Endodermal cell (in vitro differentiated cells): ENCODE results near the gene NOS1AP. TPM values are rescaled to one million over a fixed set of nuclear protein-coding genes. Genes with fewer than 3 reads are reported as not detected.
A peak's percentile ranks its signal among the peaks of the same experiment; 100 is the strongest.

ENCODE experiments used
- DNase-seq: peaks from one replicate; pipeline ENCODE4 v3.0.0-alpha.2; 2017
- H3K27ac ChIP-seq: 2 replicates; pipeline ENCODE4 v1.5.1; 2013; ENCODE audit warnings: mild to moderate bottlenecking, low read depth, low read length, moderate library complexity
- H3K27me3 ChIP-seq: 2 replicates; pipeline ENCODE4 v1.6.1; 2013; ENCODE audit warnings: mild to moderate bottlenecking, low read length, moderate library complexity; ENCODE audit not compliant: insufficient read depth, control insufficient read depth, poor library complexity, severe bottlenecking
- H3K36me3 ChIP-seq: 2 replicates; pipeline ENCODE4 v1.7.0; 2013; ENCODE audit warnings: mild to moderate bottlenecking, low read length, moderate library complexity; ENCODE audit not compliant: control insufficient read depth, insufficient read depth
- H3K4me1 ChIP-seq: one replicate; pipeline ENCODE4 v1.7.0; 2013; ENCODE audit warnings: low read length; ENCODE audit not compliant: control insufficient read depth, insufficient read depth
- H3K4me3 ChIP-seq: 2 replicates; pipeline ENCODE4 v1.5.1; 2013; ENCODE audit warnings: mild to moderate bottlenecking, low read length, moderate library complexity
- H3K9ac ChIP-seq: 2 replicates; pipeline ENCODE4 v1.6.1; 2013; ENCODE audit warnings: mild to moderate bottlenecking, low read length, moderate library complexity; ENCODE audit not compliant: poor library complexity, severe bottlenecking; ENCODE audit errors: extremely low read depth
- H3K9me3 ChIP-seq: 2 replicates; pipeline ENCODE4 v1.6.1; 2013; ENCODE audit warnings: mild to moderate bottlenecking, low read length, moderate library complexity; ENCODE audit not compliant: control insufficient read depth
- H3K27ac Mint-ChIP-seq: 2 replicates; pipeline ENCODE4 v1.8.0; 2020; ENCODE audit warnings: mixed read lengths
- H3K27me3 Mint-ChIP-seq: 2 replicates; pipeline ENCODE4 v1.8.0; 2021; ENCODE audit warnings: mild to moderate bottlenecking, mixed read lengths; ENCODE audit not compliant: insufficient read depth
- H3K36me3 Mint-ChIP-seq: 2 replicates; pipeline ENCODE4 v1.8.0; 2020; ENCODE audit warnings: low read depth, mixed read lengths
- H3K4me1 Mint-ChIP-seq: 2 replicates; pipeline ENCODE4 v1.8.0; 2020; ENCODE audit warnings: mixed read lengths
- H3K4me3 Mint-ChIP-seq: 2 replicates; pipeline ENCODE4 v1.8.0; 2020; ENCODE audit warnings: mild to moderate bottlenecking, moderate library complexity, mixed read lengths
- H3K9me3 Mint-ChIP-seq: 2 replicates; pipeline ENCODE4 v1.8.0; 2020; ENCODE audit warnings: mild to moderate bottlenecking, mixed read lengths
- CTCF ChIP-seq: fragments of 200-600 bp; sonication (generic); conservative IDR thresholded peaks from 2 replicates; pipeline ENCODE4 v1.5.0; 2021; ENCODE audit warnings: antibody characterized with exemption, mild to moderate bottlenecking
- WGBS, 2 experiments: methylation state at CpG; one replicate each; pipeline versions ENCODE4 v1.1.5 to v1.1.7; 2013; ENCODE audit warnings: missing lambda C conversion rate in 2 of 2, mixed read lengths in 1 of 2; ENCODE audit not compliant: insufficient coverage in 1 of 2, insufficient read length in 1 of 2; 5-methylcytosine and 5-hydroxymethylcytosine counted together
- total RNA-seq, 2 donors: library from RNA; stranded (reverse); fragmentation: NEBNext Ultra II Directional in 1 of 2; extraction: Animal tissue kit (Norgen Biotek cat#: 25700) in 1 of 2; gene quantifications; 2 replicates in 1 of 2; 3 replicates in 1 of 2; pipeline ENCODE4 v1.2.1, GENCODE V29; 2021

Gene NOS1AP
- total RNA-seq, 2 donors from 2014 or later: 4.8 to 5.9 TPM

- no peak for DNase-seq
- Histone ChIP-seq H3K36me3 (no peaks in the 10 kb centered on the region), H3K27ac (no peak overlapping the region), H3K9me3 (no peaks in the 10 kb centered on the region), H3K4me1 (peaks cover 30% of the 10 kb centered on the region), H3K4me3 (no peak overlapping the region), H3K27me3 (no peaks in the 10 kb centered on the region), H3K9ac (no peak overlapping the region)
- Mint-ChIP-seq H3K36me3 (no peaks in the 10 kb centered on the region), H3K27ac (peak overlapping the region; percentile 62), H3K4me3 (no peak overlapping the region), H3K9me3 (no peaks in the 10 kb centered on the region), H3K4me1 (peaks cover 28% of the 10 kb centered on the region), H3K27me3 (no peaks in the 10 kb centered on the region)
- TF ChIP-seq CTCF: no peak
These were observed 122.8 kb downstream of the NOS1AP start for GRCh38 chr1:162192306-162192678.

GRCh38 chr1:162192763-162193162 lies 123.3 kb downstream of the NOS1AP start:
- Mint-ChIP-seq H3K27ac (no peak overlapping the region), H3K27me3 (no peaks in the 10 kb centered on the region), H3K4me3 (no peak overlapping the region), H3K36me3 (no peaks in the 10 kb centered on the region), H3K9me3 (no peaks in the 10 kb centered on the region), H3K4me1 (peaks cover 33% of the 10 kb centered on the region)
- no peak for TF ChIP-seq CTCF
- Histone ChIP-seq H3K36me3 (no peaks in the 10 kb centered on the region), H3K9ac (no peak overlapping the region), H3K27me3 (no peaks in the 10 kb centered on the region), H3K4me1 (peaks cover 30% of the 10 kb centered on the region), H3K9me3 (no peaks in the 10 kb centered on the region), H3K27ac (no peak overlapping the region), H3K4me3 (no peak overlapping the region)
- DNase-seq: no peak
- WGBS, 2 experiments: 91 to 97% methylated on average over 1 of the region's 1 CpG

GRCh38 chr1:162193221-162193620 lies 123.7 kb downstream of the NOS1AP start:
- peaks cover 30% of the 10 kb centered on the region for H3K4me1 ChIP-seq
- H3K27me3 ChIP-seq: no peaks in the 10 kb centered on the region
- Mint-ChIP-seq H3K9me3 (no peaks in the 10 kb centered on the region), H3K36me3 (no peaks in the 10 kb centered on the region), H3K27ac (no peak overlapping the region), H3K4me1 (peaks cover 37% of the 10 kb centered on the region), H3K4me3 (no peak overlapping the region), H3K27me3 (no peaks in the 10 kb centered on the region)
- peak; percentile 45 for DNase-seq
- no peaks in the 10 kb centered on the region for H3K36me3 ChIP-seq
- no peak overlapping the region for H3K27ac ChIP-seq
- WGBS, 2 experiments: 87 to 90% methylated on average over 2 of the region's 2 CpGs
- H3K9me3 ChIP-seq: no peaks in the 10 kb centered on the region
- no peak for TF ChIP-seq CTCF
- H3K4me3 ChIP-seq: no peak overlapping the region
- H3K9ac ChIP-seq: no peak overlapping the region
